ENCODE measurements around the gene VPS37D. TPM values are rescaled to one million over a fixed set of nuclear protein-coding genes. Genes with fewer than 3 reads are reported as not detected.
A peak's percentile ranks its signal among the peaks of the same experiment; 100 is the strongest.

VPS37D gene
- total RNA-seq, 1 donor from 2014 or later, result 6.6 TPM

DNA sequence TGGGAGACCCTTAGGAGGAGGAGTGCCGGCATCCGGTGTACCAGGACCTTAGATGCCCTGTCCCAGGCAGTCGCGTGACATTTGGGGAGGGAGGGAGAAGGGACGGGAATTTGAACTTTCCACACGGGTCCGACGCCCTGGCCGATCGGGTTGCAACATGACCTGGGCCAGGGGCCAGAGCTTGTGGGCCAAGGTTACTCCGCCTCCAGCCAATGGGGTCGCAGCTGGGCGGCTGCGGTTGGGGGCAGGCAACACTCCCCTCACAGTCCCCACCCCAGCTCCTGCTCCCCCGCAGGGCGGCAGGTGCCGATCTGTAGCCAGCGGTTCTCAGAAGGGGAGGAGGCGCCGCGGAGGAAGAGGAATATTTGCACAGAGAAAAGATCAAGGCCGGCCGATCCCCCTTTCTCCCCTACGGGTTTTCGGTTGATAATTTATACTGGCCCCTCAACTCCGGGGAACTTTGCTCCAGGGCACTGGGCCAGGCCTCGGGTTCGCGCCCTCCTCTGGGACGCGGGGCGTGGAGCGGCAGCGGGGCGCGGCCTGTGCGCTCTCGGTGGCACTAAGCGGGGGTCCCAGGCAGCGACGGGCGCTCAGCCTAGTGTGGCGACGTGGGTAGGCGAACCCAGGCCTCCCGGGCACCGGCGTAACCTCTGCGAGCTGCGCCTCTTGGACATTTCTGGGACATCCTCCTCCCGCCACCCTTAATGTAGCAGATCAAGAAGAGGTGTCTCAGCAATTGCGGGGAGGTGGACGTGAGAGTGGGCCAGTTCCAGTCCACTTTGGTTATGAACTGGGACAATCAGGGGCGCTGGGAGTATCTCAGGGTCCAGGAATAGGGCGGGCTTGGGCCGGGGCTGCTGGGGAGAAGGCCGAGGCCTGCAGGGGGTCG lies 44.5 kb upstream of the VPS37D start:
- Mint-ChIP-seq H3K27ac (ENCODE audit: unreplicated experiment) (no peak overlapping the region), H3K9me3 (ENCODE audit: low read depth) (no peaks in the 10 kb centered on the region), H3K27me3 (ENCODE audit: low read depth) (peaks cover 19% of the 10 kb centered on the region), H3K4me3 (ENCODE audit: unreplicated experiment) (peak overlapping the region; percentile 42), H3K4me1 (ENCODE audit: low read depth) (peaks cover 5% of the 10 kb centered on the region), H3K36me3 (ENCODE audit: low read depth) (no peaks in the 10 kb centered on the region)
- no peak for DNase-seq (ENCODE audit: low spot score)
- TF ChIP-seq, protein P1, sequence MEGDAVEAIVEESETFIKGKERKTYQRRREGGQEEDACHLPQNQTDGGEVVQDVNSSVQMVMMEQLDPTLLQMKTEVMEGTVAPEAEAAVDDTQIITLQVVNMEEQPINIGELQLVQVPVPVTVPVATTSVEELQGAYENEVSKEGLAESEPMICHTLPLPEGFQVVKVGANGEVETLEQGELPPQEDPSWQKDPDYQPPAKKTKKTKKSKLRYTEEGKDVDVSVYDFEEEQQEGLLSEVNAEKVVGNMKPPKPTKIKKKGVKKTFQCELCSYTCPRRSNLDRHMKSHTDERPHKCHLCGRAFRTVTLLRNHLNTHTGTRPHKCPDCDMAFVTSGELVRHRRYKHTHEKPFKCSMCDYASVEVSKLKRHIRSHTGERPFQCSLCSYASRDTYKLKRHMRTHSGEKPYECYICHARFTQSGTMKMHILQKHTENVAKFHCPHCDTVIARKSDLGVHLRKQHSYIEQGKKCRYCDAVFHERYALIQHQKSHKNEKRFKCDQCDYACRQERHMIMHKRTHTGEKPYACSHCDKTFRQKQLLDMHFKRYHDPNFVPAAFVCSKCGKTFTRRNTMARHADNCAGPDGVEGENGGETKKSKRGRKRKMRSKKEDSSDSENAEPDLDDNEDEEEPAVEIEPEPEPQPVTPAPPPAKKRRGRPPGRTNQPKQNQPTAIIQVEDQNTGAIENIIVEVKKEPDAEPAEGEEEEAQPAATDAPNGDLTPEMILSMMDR (IDR thresholded peaks at IDR 0.05), result no peak

DNA sequence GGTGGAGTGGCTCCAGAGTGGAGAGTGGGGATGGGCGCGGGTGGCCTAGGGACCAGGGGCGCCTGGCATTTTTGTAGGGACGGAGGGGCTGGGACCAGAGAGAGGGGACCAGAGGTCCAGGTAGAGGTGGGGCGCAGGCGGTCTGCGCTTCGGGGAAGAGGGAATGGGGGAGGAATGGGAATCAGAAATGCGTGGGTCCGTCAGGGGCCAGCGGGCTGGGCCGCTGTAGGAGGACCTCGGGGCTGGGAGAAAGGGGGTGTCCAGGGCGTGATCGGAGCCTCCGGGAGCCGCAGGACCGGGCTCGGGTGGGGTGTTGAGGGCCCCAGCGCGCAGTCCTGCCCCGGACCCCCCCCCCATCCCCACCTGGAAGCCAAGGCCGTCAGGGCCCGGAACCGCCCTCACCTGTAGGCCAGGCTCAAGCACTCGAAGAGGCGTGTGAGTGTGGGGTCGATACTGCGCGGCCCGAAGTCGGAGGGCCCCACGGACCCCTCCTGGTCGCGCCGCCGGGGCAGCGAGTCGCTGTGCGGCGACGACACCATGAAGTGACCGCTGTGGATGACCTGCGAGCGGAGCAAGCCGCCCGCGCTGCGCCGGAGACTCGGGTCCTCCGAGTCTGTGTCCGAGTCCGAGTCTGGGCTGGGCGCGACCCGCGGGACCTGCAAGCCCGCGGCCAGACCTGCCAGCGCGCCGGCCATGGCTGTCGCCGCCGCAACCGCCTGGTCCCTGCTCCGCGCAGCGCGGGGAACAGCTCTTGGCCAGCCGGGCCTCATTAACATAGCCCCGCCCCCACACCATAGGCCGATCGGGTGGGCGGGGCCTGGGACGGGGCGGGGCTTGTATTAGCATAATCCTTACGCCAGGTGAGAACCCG lies 43.6 kb upstream of the VPS37D start, which contains the start of gene MLXIPL:
TSS of gene MLXIPL (minus strand) at position 725 of the 871 bp plus-strand sequence. CDS start at position 695, 30 bp downstream.
- DNase-seq (ENCODE audit: low spot score), result no peak
- peaks cover 28% of the 10 kb centered on the region for H3K27me3 Mint-ChIP-seq (ENCODE audit: low read depth)
- H3K4me1 Mint-ChIP-seq (ENCODE audit: low read depth), result peaks cover 5% of the 10 kb centered on the region

DNA sequence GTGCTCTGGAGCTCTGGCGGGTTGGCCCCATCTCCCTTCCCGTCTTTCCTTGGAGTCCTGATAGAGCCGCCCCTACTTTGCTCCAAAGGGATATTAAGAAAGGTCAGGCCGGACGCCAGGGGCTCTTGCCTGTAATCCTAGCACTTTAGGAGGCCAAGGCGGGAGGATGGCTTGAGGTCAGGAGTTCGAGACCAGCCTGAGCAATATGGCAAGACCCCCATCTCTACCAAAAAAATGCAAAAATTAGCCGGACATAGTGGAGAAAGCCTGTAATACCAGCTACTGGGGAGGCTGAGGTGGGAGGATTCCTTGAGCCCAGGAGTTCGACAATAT lies 43.0 kb upstream of the VPS37D start:
- Mint-ChIP-seq H3K4me1 (ENCODE audit: low read depth) (peaks cover 5% of the 10 kb centered on the region), H3K4me3 (ENCODE audit: unreplicated experiment) (no peak overlapping the region), H3K9me3 (ENCODE audit: low read depth) (no peaks in the 10 kb centered on the region), H3K27me3 (ENCODE audit: low read depth) (peaks cover 30% of the 10 kb centered on the region), H3K36me3 (ENCODE audit: low read depth) (no peaks in the 10 kb centered on the region), H3K27ac (ENCODE audit: unreplicated experiment) (no peak overlapping the region)
- TF ChIP-seq, protein P1 (IDR thresholded peaks at IDR 0.05), result no peak
- no peak for DNase-seq (ENCODE audit: low spot score)

More for the DNA sequence above, 43.6 kb upstream of the VPS37D start, which contains the start of gene MLXIPL:
- Mint-ChIP-seq H3K36me3 (ENCODE audit: low read depth) (no peaks in the 10 kb centered on the region), H3K4me3 (ENCODE audit: unreplicated experiment) (peak within 1 kb of the TSS; percentile 42), H3K9me3 (ENCODE audit: low read depth) (no peaks in the 10 kb centered on the region), H3K27ac (ENCODE audit: unreplicated experiment) (no peak within 1 kb of the TSS)
- TF ChIP-seq, protein P1 (IDR thresholded peaks at IDR 0.05), result no peak

DNA sequence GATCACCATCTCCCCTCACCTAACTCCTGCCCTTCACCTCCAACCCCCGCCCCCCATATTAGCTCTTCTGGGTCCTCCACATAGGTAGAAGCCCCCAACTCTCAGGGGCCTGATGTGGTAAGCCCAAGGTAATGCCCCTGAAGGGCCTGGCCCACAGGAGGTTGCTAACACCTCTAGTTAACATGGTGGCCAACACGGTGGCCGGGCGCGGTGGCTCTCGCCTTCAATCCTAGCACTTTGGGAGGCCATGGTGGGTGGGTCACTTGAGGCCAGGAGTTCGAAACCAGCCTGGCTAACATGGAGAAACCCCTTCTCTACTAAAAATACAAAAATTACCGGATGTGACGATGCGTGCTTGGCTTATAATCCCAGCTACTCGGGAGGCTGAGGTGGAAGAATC lies 42.4 kb upstream of the VPS37D start:
- no peak for DNase-seq (ENCODE audit: low spot score)
- TF ChIP-seq, protein P1 (IDR thresholded peaks at IDR 0.05), result no peak
- Mint-ChIP-seq H3K27ac (ENCODE audit: unreplicated experiment) (no peak overlapping the region), H3K36me3 (ENCODE audit: low read depth) (no peaks in the 10 kb centered on the region), H3K4me1 (ENCODE audit: low read depth) (peaks cover 5% of the 10 kb centered on the region), H3K27me3 (ENCODE audit: low read depth) (peaks cover 30% of the 10 kb centered on the region), H3K9me3 (ENCODE audit: low read depth) (no peaks in the 10 kb centered on the region), H3K4me3 (ENCODE audit: unreplicated experiment) (no peak overlapping the region)

DNA sequence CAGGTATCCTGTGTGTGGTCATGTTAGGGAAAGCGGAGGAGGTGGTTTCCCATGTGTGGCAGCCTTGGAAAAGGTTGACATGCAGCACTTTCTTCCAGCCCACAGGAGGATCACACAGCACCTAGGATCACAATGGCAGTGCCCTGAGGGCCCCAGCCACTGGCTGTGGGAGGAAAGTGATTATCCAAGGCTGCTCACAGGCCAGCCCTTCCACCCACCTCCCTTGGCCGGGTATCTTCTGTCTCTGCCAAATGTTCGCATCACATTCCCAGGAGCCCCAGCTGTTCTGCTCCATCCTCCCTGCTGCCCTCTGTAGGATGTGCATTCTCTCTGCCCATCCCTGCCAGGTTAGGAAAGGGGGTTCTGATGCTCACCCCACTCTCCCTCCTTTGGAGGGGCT lies 40.8 kb upstream of the VPS37D start:
- no peak for DNase-seq (ENCODE audit: low spot score)
- TF ChIP-seq, protein P1 (IDR thresholded peaks at IDR 0.05), result peak; percentile 37
- no peak overlapping the region for H3K27ac Mint-ChIP-seq (ENCODE audit: unreplicated experiment)
- no peaks in the 10 kb centered on the region for H3K36me3 Mint-ChIP-seq (ENCODE audit: low read depth)
- H3K27me3 Mint-ChIP-seq (ENCODE audit: low read depth), result peaks cover 30% of the 10 kb centered on the region
- H3K4me3 Mint-ChIP-seq (ENCODE audit: unreplicated experiment), result no peak overlapping the region
- H3K9me3 Mint-ChIP-seq (ENCODE audit: low read depth), result no peaks in the 10 kb centered on the region
- H3K4me1 Mint-ChIP-seq (ENCODE audit: low read depth), result peaks cover 5% of the 10 kb centered on the region

All from chondrocyte (in vitro differentiated cells).